Activated naive CD4-positive, alpha-beta T cell treated with anti-CD3 and anti-CD28 coated beads for 36 hours (primary cell): ENCODE results near the gene LCE1C. TPM values are rescaled to one million over a fixed set of nuclear protein-coding genes. Genes with fewer than 3 reads are reported as not detected.

Experiments used
- CTCF ChIA-PET: fragments of 350-600 bp; sonication (Branson Sonifier 250); formaldehyde crosslinking; loops from one replicate; lab custom pipeline; 2021; ENCODE audit warnings: antibody characterized with exemption; lab: Charles Lee
- DNase-seq: peaks from one replicate; pipeline ENCODE4 v3.0.0-alpha.2; 2020
- H3K27ac Mint-ChIP-seq: one replicate; pipeline ENCODE4 v1.8.0; 2021; ENCODE audit warnings: mild to moderate bottlenecking, mixed read lengths
- H3K27me3 Mint-ChIP-seq: one replicate; pipeline ENCODE4 v1.8.0; 2021; ENCODE audit warnings: low read depth, mixed read lengths
- H3K36me3 Mint-ChIP-seq: one replicate; pipeline ENCODE4 v1.8.0; 2021; ENCODE audit warnings: low read depth, mixed read lengths
- H3K4me1 Mint-ChIP-seq: one replicate; pipeline ENCODE4 v1.8.0; 2021; ENCODE audit warnings: low read depth, mixed read lengths
- H3K4me3 Mint-ChIP-seq: one replicate; pipeline ENCODE4 v1.8.0; 2021; ENCODE audit warnings: mild to moderate bottlenecking, moderate library complexity, mixed read lengths
- H3K9me3 Mint-ChIP-seq: one replicate; pipeline ENCODE4 v1.8.0; 2021; ENCODE audit warnings: mixed read lengths
- intact Hi-C: fragments of 100-400 bp; cut with micrococcal nuclease; formaldehyde crosslinking; loops from one replicate; pipeline ENCODE4 v1.15.1; 2023
- total RNA-seq, 2 experiments: library from RNA; stranded (reverse); gene quantifications; one replicate each; pipeline ENCODE4 v1.2.3, GENCODE V29; 2021

Gene LCE1C
- total RNA-seq, 2 experiments from 2014 or later, result not detected

GRCh38 chr1:152756872-152757271 lies 49.6 kb downstream of the LCE1C start:
- CTCF ChIA-PET, result no interaction called here
- intact Hi-C loops, result no loop called here
- H3K4me3 Mint-ChIP-seq, result no peak overlapping the region
- H3K36me3 Mint-ChIP-seq, result no peaks in the 10 kb centered on the region
- H3K27ac Mint-ChIP-seq, result no peak overlapping the region
- H3K27me3 Mint-ChIP-seq, result peaks cover 29% of the 10 kb centered on the region
- no peaks in the 10 kb centered on the region for H3K9me3 Mint-ChIP-seq
- no peak for DNase-seq
- H3K4me1 Mint-ChIP-seq, result no peaks in the 10 kb centered on the region

Other genes with a start within 250 kb of the LCE1C start
- not detected for gene LCE3E, start 239.9 kb downstream of the LCE1C start, total RNA-seq
- not detected for gene LCE3D, start 226.1 kb downstream of the LCE1C start, total RNA-seq
- gene LCE3C, start 206.4 kb downstream of the LCE1C start, total RNA-seq, result not detected
- not detected for gene LCE3B, start 192.8 kb downstream of the LCE1C start, total RNA-seq
- not detected for gene LCE3A, start 183.5 kb downstream of the LCE1C start, total RNA-seq
- gene LCE2D, start 143.3 kb downstream of the LCE1C start, total RNA-seq, result not detected
- gene LCE2C, start 131.4 kb downstream of the LCE1C start, total RNA-seq, result not detected
- not detected for gene LCE2B, start 120.5 kb downstream of the LCE1C start, total RNA-seq
- gene LCE2A, start 108.3 kb downstream of the LCE1C start, total RNA-seq, result not detected
- not detected for gene LCE4A, start 98.5 kb downstream of the LCE1C start, total RNA-seq
- not detected for gene KPRP, start 48.6 kb downstream of the LCE1C start, total RNA-seq
- not detected for gene LCE1F, start 31.5 kb downstream of the LCE1C start, total RNA-seq
- gene LCE1E, start 20.4 kb downstream of the LCE1C start, total RNA-seq, result not detected
- not detected for gene LCE1D, start 9.9 kb downstream of the LCE1C start, total RNA-seq
- not detected for gene LCE1B, start 5.3 kb upstream of the LCE1C start, total RNA-seq
- gene LCE1A, start 20.8 kb upstream of the LCE1C start, total RNA-seq, result not detected
- not detected for gene LCE6A, start 36.2 kb upstream of the LCE1C start, total RNA-seq
- not detected for gene LCE7A, start 53.3 kb upstream of the LCE1C start, total RNA-seq
- gene SMCP, start 71.7 kb upstream of the LCE1C start, total RNA-seq, result not detected
- not detected for gene IVL, start 101.9 kb upstream of the LCE1C start, total RNA-seq
- not detected for gene SPRR5, start 140.6 kb upstream of the LCE1C start, total RNA-seq
- gene SPRR4, start 164.0 kb upstream of the LCE1C start, total RNA-seq, result not detected
- gene SPRR1A, start 177.4 kb upstream of the LCE1C start, total RNA-seq, result not detected
- not detected for gene SPRR3, start 195.1 kb upstream of the LCE1C start, total RNA-seq
- gene SPRR1B, start 224.6 kb upstream of the LCE1C start, total RNA-seq, result not detected
- not detected for gene SPRR2D, start 234.5 kb upstream of the LCE1C start, total RNA-seq